ENCODE results near the gene TTC33. TPM values are rescaled to one million over a fixed set of nuclear protein-coding genes. Genes with fewer than 3 reads are reported as not detected.

TTC33 gene
- total RNA-seq, 1 experiment from 2014 or later: 30.2 TPM

DNA sequence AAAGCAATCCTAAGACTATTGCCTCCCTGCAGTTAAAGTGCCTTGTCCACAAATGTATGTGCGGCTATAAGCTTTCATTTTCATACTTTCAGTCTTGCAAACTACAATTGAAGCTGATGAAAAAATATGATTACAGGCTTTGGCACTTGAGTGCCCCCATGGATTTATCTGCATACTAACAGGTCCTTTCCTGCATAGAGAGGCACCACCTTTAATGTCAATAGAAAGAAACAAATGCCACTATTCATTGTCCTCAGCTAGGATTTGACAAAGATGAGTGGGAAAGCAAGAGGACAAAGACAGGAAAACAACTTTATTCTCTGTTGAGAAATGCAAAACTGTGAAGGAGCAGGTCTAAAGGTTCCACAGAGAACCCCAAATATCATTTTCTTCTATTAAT lies 201.7 kb downstream of the TTC33 start:
- no peaks in the 10 kb centered on the region for H3K79me2 ChIP-seq (ENCODE audit: low read depth)
- CTCF ChIA-PET: no interaction called here
- intact Hi-C loops (cut with micrococcal nuclease; ENCODE audit: unreplicated experiment): loop anchor here (5.0 to 10.0 kb wide), 2 partner anchors 72 to 609 kb away; no protein-coding TSS in a partner anchor
- peaks cover 25% of the 10 kb centered on the region for H3F3A ChIP-seq (ENCODE audit: insufficient read depth, low read depth)
- no peak for DNase-seq
- BruUV-seq (replicated peaks): no TSS peak
- H2AFZ ChIP-seq: no peak overlapping the region
- no peaks in the 10 kb centered on the region for H3K27me3 ChIP-seq (ENCODE audit: insufficient read depth, low read depth)
- POLR2A ChIA-PET (ENCODE audit: unreplicated experiment): no interaction called here
- H3K36me3 ChIP-seq (ENCODE audit: low read depth): no peaks in the 10 kb centered on the region
- H3K4me2 ChIP-seq: no peak overlapping the region
- no peak for TF ChIP-seq EZH2 (IDR thresholded peaks at IDR 0.05; ENCODE audit: low read depth)
- no peak for TF ChIP-seq CTCF (conservative IDR thresholded peaks at IDR 0.05)
- no peak overlapping the region for H3K27ac ChIP-seq
- no peaks in the 10 kb centered on the region for H4K20me1 ChIP-seq (ENCODE audit: insufficient read depth)
- peaks cover 27% of the 10 kb centered on the region for H3K4me1 ChIP-seq (replicated peaks; ENCODE audit: insufficient read depth)
- no peaks in the 10 kb centered on the region for H3K9me2 ChIP-seq (ENCODE audit: insufficient read depth)
- H3K9me3 ChIP-seq (ENCODE audit: insufficient read depth, low read depth): peaks cover 7% of the 10 kb centered on the region; the same call in 1 of the 2 replicates
- H3K4me3 ChIP-seq: no peak overlapping the region

GRCh38 chr5:40552981-40553380 lies 202.8 kb downstream of the TTC33 start:
- no peak overlapping the region for H2AFZ ChIP-seq
- H3K27me3 ChIP-seq (ENCODE audit: insufficient read depth, low read depth): no peaks in the 10 kb centered on the region
- no peaks in the 10 kb centered on the region for H3K9me2 ChIP-seq (ENCODE audit: insufficient read depth)
- peak overlapping the region; percentile 77; the same call in 1 of the 2 replicates for H3K27ac ChIP-seq
- BruUV-seq (replicated peaks): no TSS peak
- H3K9me3 ChIP-seq (ENCODE audit: insufficient read depth, low read depth): peaks cover 7% of the 10 kb centered on the region; the same call in 1 of the 2 replicates
- no peaks in the 10 kb centered on the region for H4K20me1 ChIP-seq (ENCODE audit: insufficient read depth)
- H3K36me3 ChIP-seq (ENCODE audit: low read depth): no peaks in the 10 kb centered on the region
- H3K79me2 ChIP-seq (ENCODE audit: low read depth): no peaks in the 10 kb centered on the region
- TF ChIP-seq EZH2 (IDR thresholded peaks at IDR 0.05; ENCODE audit: low read depth) (no peak), CTCF (conservative IDR thresholded peaks at IDR 0.05) (no peak)
- H3K4me2 ChIP-seq: no peak overlapping the region
- peaks cover 27% of the 10 kb centered on the region for H3K4me1 ChIP-seq (replicated peaks; ENCODE audit: insufficient read depth)
- ChIA-PET POLR2A (ENCODE audit: unreplicated experiment) (interaction anchor here (0.6 to 1.5 kb wide), 2 partner anchors 18 to 126 kb away, joined by 4 to 26 read pairs; partner anchors contain the start of gene PTGER4), CTCF (no interaction called here)
- peaks cover 29% of the 10 kb centered on the region for H3F3A ChIP-seq (ENCODE audit: insufficient read depth, low read depth)
- intact Hi-C loops (cut with micrococcal nuclease; ENCODE audit: unreplicated experiment): loop anchor here (1.0 to 10.0 kb wide), 7 partner anchors 34 to 608 kb away; partner anchors contain the start of gene PTGER4
- no peak overlapping the region for H3K4me3 ChIP-seq
- no peak for DNase-seq

- H3K4me2 ChIP-seq: peak overlapping the region; percentile 57
- CTCF ChIA-PET: interaction anchor here (0.7 kb wide), 2 partner anchors 33 to 77 kb away, joined by 3 to 4 read pairs; no protein-coding TSS in a partner anchor
- H3K9me2 ChIP-seq (ENCODE audit: insufficient read depth): no peaks in the 10 kb centered on the region
- intact Hi-C loops (cut with micrococcal nuclease; ENCODE audit: unreplicated experiment): loop anchor here (1.0 to 10.0 kb wide), 7 partner anchors 33 to 607 kb away; partner anchors contain the start of gene PTGER4
- no peak for TF ChIP-seq EZH2 (IDR thresholded peaks at IDR 0.05; ENCODE audit: low read depth)
- TF ChIP-seq CTCF (conservative IDR thresholded peaks at IDR 0.05): no peak
- peaks cover 27% of the 10 kb centered on the region for H3K4me1 ChIP-seq (replicated peaks; ENCODE audit: insufficient read depth)
- H2AFZ ChIP-seq: peak overlapping the region; percentile 34
- H3K9me3 ChIP-seq (ENCODE audit: insufficient read depth, low read depth): peaks cover 7% of the 10 kb centered on the region; the same call in 1 of the 2 replicates
- H3F3A ChIP-seq (ENCODE audit: insufficient read depth, low read depth): peaks cover 29% of the 10 kb centered on the region
- no peaks in the 10 kb centered on the region for H4K20me1 ChIP-seq (ENCODE audit: insufficient read depth)
- peak overlapping the region; percentile 15; the same call in 1 of the 2 replicates for H3K4me3 ChIP-seq
- BruUV-seq (replicated peaks): TSS peak; percentile 95
- H3K27me3 ChIP-seq (ENCODE audit: insufficient read depth, low read depth): no peaks in the 10 kb centered on the region
- POLR2A ChIA-PET (ENCODE audit: unreplicated experiment): interaction anchor here (0.5 to 1.5 kb wide), 9 partner anchors 36 to 161 kb away, joined by 3 to 26 read pairs (median 5); partner anchors contain the start of gene PTGER4
- H3K36me3 ChIP-seq (ENCODE audit: low read depth): no peaks in the 10 kb centered on the region
- peak overlapping the region; percentile 77 for H3K27ac ChIP-seq
- no peaks in the 10 kb centered on the region for H3K79me2 ChIP-seq (ENCODE audit: low read depth)
- DNase-seq: peak; percentile 81 to 98
Measured at GRCh38 chr5:40551496-40552491, 204.0 kb downstream of the TTC33 start.
